SU-DHL-6 (cell line): ENCODE results near the gene NUDT16L1.

Experiments
- H2AFZ ChIP-seq: fragments of 200-600 bp; sonication (generic); 2 replicates; pipeline ENCODE4 v1.6.1; 2014; ENCODE audit warnings: low read depth, mild to moderate bottlenecking, moderate library complexity, mixed read lengths, antibody characterized with exemption, low read length; ENCODE audit not compliant: severe bottlenecking
- H3F3A ChIP-seq: fragments of 200-600 bp; shearing (Covaris generic); 2 replicates; pipeline ENCODE4 v1.6.0; 2016; ENCODE audit warnings: antibody characterized with exemption, mild to moderate bottlenecking; ENCODE audit not compliant: insufficient read depth
- H3K27ac ChIP-seq: fragments of 200-600 bp; sonication (generic); 2 replicates; pipeline ENCODE4 v1.5.1; 2016; ENCODE audit warnings: low read depth, mild to moderate bottlenecking, low read length, moderate library complexity, mixed read lengths
- H3K27me3 ChIP-seq: fragments of 200-600 bp; sonication (generic), shearing (Covaris generic); 2 replicates; pipeline ENCODE4 v1.6.0; 2014; ENCODE audit warnings: mild to moderate bottlenecking, low read length
- H3K36me3 ChIP-seq: fragments of 200-600 bp; sonication (generic); 2 replicates; pipeline ENCODE4 v1.6.1; 2014; ENCODE audit warnings: mild to moderate bottlenecking, low read length, mixed read lengths
- H3K4me2 ChIP-seq: fragments of 300-600, 200-600 bp; shearing (Covaris generic), sonication (generic); 2 replicates; pipeline ENCODE4 v1.6.0; 2014; ENCODE audit warnings: low read length, low read depth, mild to moderate bottlenecking; ENCODE audit not compliant: poor library complexity, severe bottlenecking
- H3K4me3 ChIP-seq: fragments of 200-600 bp; sonication (generic); 2 replicates; pipeline ENCODE4 v1.5.1; 2014; ENCODE audit warnings: antibody characterized with exemption, low read length, mild to moderate bottlenecking, mixed read lengths; ENCODE audit not compliant: insufficient read depth, poor library complexity, severe bottlenecking
- H3K79me2 ChIP-seq: fragments of 200-600 bp; sonication (generic); 2 replicates; pipeline ENCODE4 v1.6.1; 2014; ENCODE audit warnings: mild to moderate bottlenecking, low read length, moderate library complexity; ENCODE audit not compliant: insufficient read depth
- H3K9ac ChIP-seq: fragments of 200-600 bp; sonication (generic); 2 replicates; pipeline ENCODE4 v1.7.0; 2014; ENCODE audit warnings: mild to moderate bottlenecking, low read length
- H3K9me2 ChIP-seq: fragments of 200-600 bp; sonication (generic); replicated peaks from 2 replicates; pipeline ENCODE4 v1.6.1; 2014; ENCODE audit warnings: low read length; ENCODE audit not compliant: insufficient read depth
- H3K9me3 ChIP-seq: fragments of 200-600 bp; sonication (generic); 2 replicates; pipeline ENCODE4 v1.6.1; 2014; ENCODE audit warnings: low read length, mixed read lengths; ENCODE audit not compliant: insufficient read depth
- H4K20me1 ChIP-seq: fragments of 200-600 bp; sonication (generic); 2 replicates; pipeline ENCODE4 v1.6.1; 2014; ENCODE audit warnings: low read depth, mild to moderate bottlenecking, antibody characterized with exemption, low read length, moderate library complexity, mixed read lengths
- EZH2phosphoT487 ChIP-seq: fragments of 200-600 bp; sonication (generic), shearing (Covaris generic); conservative IDR thresholded peaks from 2 replicates; pipeline ENCODE4 v1.6.1; 2018; ENCODE audit warnings: mild to moderate bottlenecking, antibody characterized with exemption, low read length, moderate library complexity, mixed read lengths
- TF ChIP-seq, protein P1 (sequence below): fragments of 200-600 bp; sonication (generic); IDR thresholded peaks from one replicate; pipeline ENCODE4 v1.5.1; 2017; ENCODE audit warnings: antibody characterized with exemption, mild to moderate bottlenecking, low read length, moderate library complexity; ENCODE audit not compliant: insufficient read depth, poor library complexity, severe bottlenecking

NUDT16L1 gene

DNA sequence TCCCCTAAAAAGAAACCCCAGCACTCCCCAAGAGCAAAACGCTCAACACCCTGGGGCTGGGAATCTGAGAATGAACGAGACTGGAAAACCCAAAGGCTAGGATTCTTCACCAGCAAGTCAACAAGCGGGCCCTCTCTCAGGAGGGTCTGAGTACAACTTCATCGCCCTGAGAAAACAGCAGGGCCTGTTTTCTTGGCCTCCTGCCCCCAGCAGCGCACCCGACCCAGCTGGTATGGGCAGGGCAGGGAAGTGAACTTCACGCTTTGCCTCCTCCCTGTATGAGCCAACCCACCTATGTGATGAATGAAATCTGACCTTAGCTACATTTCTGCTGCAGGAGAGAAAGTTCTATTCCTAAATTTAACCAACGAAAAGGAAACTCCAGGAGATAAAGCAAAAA, 11.1 kb downstream of the NUDT16L1 start:
- Histone ChIP-seq H3K36me3 (no peaks in the 10 kb centered on the region), H3K27me3 (no peaks in the 10 kb centered on the region)

DNA sequence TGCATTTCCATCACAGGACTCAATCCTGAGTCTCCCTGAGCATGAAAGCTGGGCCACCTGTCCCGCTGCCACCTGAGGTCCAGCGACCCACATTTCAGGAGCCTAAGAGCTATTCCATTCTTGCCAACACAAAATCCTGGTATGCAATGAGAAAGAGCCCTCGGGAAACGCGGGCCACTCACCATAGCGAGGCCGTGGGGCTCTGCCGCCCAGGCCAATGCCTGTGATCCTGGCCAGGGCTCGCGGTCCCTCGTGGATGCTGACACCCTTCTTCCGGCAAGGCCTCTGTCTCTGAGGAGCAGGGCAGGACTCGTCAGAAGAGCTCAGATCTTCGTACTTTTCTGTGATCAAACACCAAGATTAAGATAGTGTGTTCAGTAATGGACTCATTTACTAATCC, 11.6 kb downstream of the NUDT16L1 start:
- Histone ChIP-seq H2AFZ (no peak overlapping the region), H3K9me3 (no peaks in the 10 kb centered on the region), H3K79me2 (no peaks in the 10 kb centered on the region), H3K4me2 (no peak overlapping the region), H3F3A (no peaks in the 10 kb centered on the region), H3K9me2 (no peaks in the 10 kb centered on the region), H3K27me3 (no peaks in the 10 kb centered on the region), H3K36me3 (no peaks in the 10 kb centered on the region), H3K4me3 (no peak overlapping the region), H3K27ac (no peak overlapping the region), H4K20me1 (no peaks in the 10 kb centered on the region), H3K9ac (no peak overlapping the region)
- TF ChIP-seq, protein P1, sequence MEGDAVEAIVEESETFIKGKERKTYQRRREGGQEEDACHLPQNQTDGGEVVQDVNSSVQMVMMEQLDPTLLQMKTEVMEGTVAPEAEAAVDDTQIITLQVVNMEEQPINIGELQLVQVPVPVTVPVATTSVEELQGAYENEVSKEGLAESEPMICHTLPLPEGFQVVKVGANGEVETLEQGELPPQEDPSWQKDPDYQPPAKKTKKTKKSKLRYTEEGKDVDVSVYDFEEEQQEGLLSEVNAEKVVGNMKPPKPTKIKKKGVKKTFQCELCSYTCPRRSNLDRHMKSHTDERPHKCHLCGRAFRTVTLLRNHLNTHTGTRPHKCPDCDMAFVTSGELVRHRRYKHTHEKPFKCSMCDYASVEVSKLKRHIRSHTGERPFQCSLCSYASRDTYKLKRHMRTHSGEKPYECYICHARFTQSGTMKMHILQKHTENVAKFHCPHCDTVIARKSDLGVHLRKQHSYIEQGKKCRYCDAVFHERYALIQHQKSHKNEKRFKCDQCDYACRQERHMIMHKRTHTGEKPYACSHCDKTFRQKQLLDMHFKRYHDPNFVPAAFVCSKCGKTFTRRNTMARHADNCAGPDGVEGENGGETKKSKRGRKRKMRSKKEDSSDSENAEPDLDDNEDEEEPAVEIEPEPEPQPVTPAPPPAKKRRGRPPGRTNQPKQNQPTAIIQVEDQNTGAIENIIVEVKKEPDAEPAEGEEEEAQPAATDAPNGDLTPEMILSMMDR, result no peak
- no peak for TF ChIP-seq EZH2phosphoT487

More for the DNA sequence above, 11.1 kb downstream of the NUDT16L1 start:
- H3K79me2 ChIP-seq, result no peaks in the 10 kb centered on the region
- no peaks in the 10 kb centered on the region for H3K9me3 ChIP-seq
- no peaks in the 10 kb centered on the region for H4K20me1 ChIP-seq
- H3K27ac ChIP-seq, result no peak overlapping the region
- TF ChIP-seq EZH2phosphoT487, result no peak
- TF ChIP-seq, protein P1, result no peak
- H3K9ac ChIP-seq, result no peak overlapping the region
- H3K9me2 ChIP-seq, result no peaks in the 10 kb centered on the region
- no peaks in the 10 kb centered on the region for H3F3A ChIP-seq
- no peak overlapping the region for H2AFZ ChIP-seq
- no peak overlapping the region for H3K4me2 ChIP-seq
- H3K4me3 ChIP-seq, result no peak overlapping the region

DNA sequence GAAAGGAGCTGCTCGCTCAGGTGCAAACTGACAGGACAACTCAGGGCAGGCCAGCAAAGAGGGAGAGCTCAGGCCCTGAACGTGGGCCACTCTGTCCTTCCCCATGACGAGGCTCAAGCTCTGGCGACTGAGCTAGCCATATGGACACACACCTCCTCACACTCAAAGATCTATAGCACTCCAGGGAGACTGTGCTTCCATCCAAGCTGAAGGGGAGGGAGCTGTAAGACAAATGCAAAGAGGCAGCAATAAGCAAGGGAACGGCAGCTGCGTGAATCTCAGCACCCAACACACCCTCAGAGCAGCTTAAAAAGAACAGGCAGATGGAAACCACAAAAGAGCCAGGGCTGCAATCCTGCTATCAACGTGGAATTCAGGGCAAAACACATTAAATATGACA, 13.5 kb downstream of the NUDT16L1 start:
- Histone ChIP-seq H3K9me2 (no peaks in the 10 kb centered on the region), H4K20me1 (no peaks in the 10 kb centered on the region), H3K27me3 (no peaks in the 10 kb centered on the region), H3K4me3 (no peak overlapping the region), H3K4me2 (no peak overlapping the region), H3F3A (no peaks in the 10 kb centered on the region), H3K36me3 (no peaks in the 10 kb centered on the region), H3K27ac (no peak overlapping the region), H2AFZ (no peak overlapping the region), H3K9me3 (no peaks in the 10 kb centered on the region), H3K9ac (no peak overlapping the region), H3K79me2 (no peaks in the 10 kb centered on the region)
- TF ChIP-seq, protein P1, result no peak
- TF ChIP-seq EZH2phosphoT487, result no peak
